Neural crest cell (in vitro differentiated cells): ENCODE results near the gene TSPAN18. TPM values are rescaled to one million over a fixed set of nuclear protein-coding genes. Genes with fewer than 3 reads are reported as not detected.

Experiments used
- DNase-seq: peaks from one replicate; pipeline ENCODE4 v3.0.0; 2021; ENCODE audit warnings: low read depth, mixed read lengths, low spot score
- H3K27ac Mint-ChIP-seq: one replicate; pipeline ENCODE4 v1.8.0; 2021; ENCODE audit warnings: mild to moderate bottlenecking, mixed read lengths; ENCODE audit not compliant: unreplicated experiment
- H3K27me3 Mint-ChIP-seq: 2 replicates; pipeline ENCODE4 v1.8.0; 2021; ENCODE audit warnings: low read depth, mild to moderate bottlenecking, mixed read lengths
- H3K36me3 Mint-ChIP-seq: 2 replicates; pipeline ENCODE4 v1.8.0; 2021; ENCODE audit warnings: low read depth, mild to moderate bottlenecking, mixed read lengths
- H3K4me1 Mint-ChIP-seq: 2 replicates; pipeline ENCODE4 v1.8.0; 2021; ENCODE audit warnings: mixed read lengths
- H3K4me3 Mint-ChIP-seq: one replicate; pipeline ENCODE4 v1.8.0; 2021; ENCODE audit warnings: mild to moderate bottlenecking, mixed read lengths
- H3K9me3 Mint-ChIP-seq: 2 replicates; pipeline ENCODE4 v1.8.0; 2021; ENCODE audit warnings: mixed read lengths
- CTCF ChIP-seq: fragments of 200-600 bp; sonication (generic); conservative IDR thresholded peaks from 2 replicates; pipeline ENCODE4 v1.5.0; 2021; ENCODE audit warnings: antibody characterized with exemption, mild to moderate bottlenecking
- total RNA-seq: library from RNA; stranded (reverse); gene quantifications from 2 replicates; pipeline ENCODE4 v1.2.1, GENCODE V29; 2021

The TSPAN18 gene
- total RNA-seq, 1 donor from 2014 or later, result 125 TPM

GRCh38 chr11:44814881-44815592 is 88.3 kb downstream of the TSPAN18 start:
- peaks cover 81% of the 10 kb centered on the region for H3K4me1 Mint-ChIP-seq
- TF ChIP-seq CTCF, result no peak
- H3K9me3 Mint-ChIP-seq, result no peaks in the 10 kb centered on the region
- H3K27ac Mint-ChIP-seq, result peak overlapping the region; percentile 91
- H3K27me3 Mint-ChIP-seq, result no peaks in the 10 kb centered on the region
- peaks cover 9% of the 10 kb centered on the region for H3K36me3 Mint-ChIP-seq
- H3K4me3 Mint-ChIP-seq, result peak overlapping the region; percentile 2
- DNase-seq, result no peak

- Mint-ChIP-seq H3K4me1 (peaks cover 81% of the 10 kb centered on the region), H3K36me3 (peaks cover 9% of the 10 kb centered on the region), H3K27ac (peak overlapping the region; percentile 91), H3K4me3 (no peak overlapping the region), H3K27me3 (no peaks in the 10 kb centered on the region), H3K9me3 (no peaks in the 10 kb centered on the region)
- no peak for TF ChIP-seq CTCF
- DNase-seq, result no peak
Measured at GRCh38 chr11:44815917-44816456, 89.2 kb downstream of the TSPAN18 start.

DNA sequence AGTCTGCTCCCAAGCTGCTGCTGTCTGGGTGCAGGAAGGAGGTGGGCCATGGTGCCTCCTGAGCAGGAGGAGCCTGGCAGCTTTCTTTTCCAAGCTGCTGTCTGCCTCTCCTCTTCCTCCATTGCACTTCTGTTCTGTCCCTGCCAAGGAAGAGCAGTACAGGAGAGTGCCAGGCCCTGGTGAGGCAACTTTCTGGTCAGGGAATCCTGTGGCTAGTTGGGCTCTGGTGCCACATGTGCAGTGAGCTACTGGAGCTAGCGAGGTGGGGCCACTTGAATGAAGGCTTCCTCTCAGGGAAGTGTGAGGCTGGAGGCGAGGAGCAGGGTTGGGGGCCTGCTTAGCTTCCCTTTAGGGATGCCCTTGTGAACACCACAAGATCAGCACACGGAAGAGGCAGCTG is 90.0 kb downstream of the TSPAN18 start:
- Mint-ChIP-seq H3K4me1 (peaks cover 83% of the 10 kb centered on the region), H3K27ac (peak overlapping the region; percentile 88), H3K9me3 (no peaks in the 10 kb centered on the region), H3K36me3 (peaks cover 11% of the 10 kb centered on the region), H3K4me3 (no peak overlapping the region), H3K27me3 (no peaks in the 10 kb centered on the region)
- no peak for TF ChIP-seq CTCF
- DNase-seq, result no peak

DNA sequence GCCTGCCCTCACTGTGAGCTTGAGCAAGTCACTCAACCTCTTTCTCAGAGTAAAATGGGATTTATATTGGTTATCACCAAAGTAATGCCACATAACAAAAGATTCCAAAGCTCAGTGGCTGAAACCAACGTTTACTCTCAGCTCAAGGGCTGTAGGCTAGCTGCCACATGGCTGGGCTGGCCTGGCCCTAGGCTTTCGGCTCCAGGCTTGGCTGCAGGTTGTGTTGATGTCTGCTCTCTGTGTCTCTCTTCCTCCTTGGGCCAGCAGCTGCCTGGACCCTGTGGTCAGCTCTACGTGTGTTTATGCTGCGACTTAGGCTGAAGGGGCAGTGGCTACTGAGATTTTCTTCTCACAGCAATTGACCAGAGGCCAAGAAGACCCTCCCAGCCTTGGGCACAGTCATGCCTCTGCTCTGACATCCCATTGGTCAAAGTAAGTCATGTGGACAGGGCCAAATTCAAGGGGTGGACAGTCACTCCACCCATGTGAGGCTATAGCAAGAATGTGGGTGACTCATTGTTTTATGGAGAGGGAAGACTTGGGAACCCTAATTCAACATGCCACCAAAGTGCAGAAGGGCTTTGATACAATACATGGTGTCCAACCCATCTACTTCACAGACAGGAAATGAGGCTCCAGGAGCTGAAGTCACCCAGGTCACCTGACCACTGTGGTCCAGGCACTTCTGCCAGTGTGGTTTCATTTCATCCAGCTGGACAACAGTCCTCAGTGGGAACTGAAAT is 90.6 kb downstream of the TSPAN18 start:
- H3K27ac Mint-ChIP-seq, result peak overlapping the region; percentile 83
- no peaks in the 10 kb centered on the region for H3K9me3 Mint-ChIP-seq
- peaks cover 80% of the 10 kb centered on the region for H3K4me1 Mint-ChIP-seq
- H3K27me3 Mint-ChIP-seq, result no peaks in the 10 kb centered on the region
- peak overlapping the region; percentile 47 for H3K4me3 Mint-ChIP-seq
- peaks cover 13% of the 10 kb centered on the region for H3K36me3 Mint-ChIP-seq
- no peak for DNase-seq
- TF ChIP-seq CTCF, result no peak

- Mint-ChIP-seq H3K9me3 (no peaks in the 10 kb centered on the region), H3K27me3 (no peaks in the 10 kb centered on the region), H3K4me3 (no peak overlapping the region), H3K36me3 (peaks cover 13% of the 10 kb centered on the region), H3K27ac (no peak overlapping the region), H3K4me1 (peaks cover 76% of the 10 kb centered on the region)
- DNase-seq, result no peak
- no peak for TF ChIP-seq CTCF
Measured at GRCh38 chr11:44818110-44818509, 91.3 kb downstream of the TSPAN18 start.
